OCI-LY7 (cell line): Measurements from ENCODE around the gene STEAP3.

Experiments used
- EZH2phosphoT487 ChIP-seq: fragments of 200-600 bp; sonication (generic); IDR thresholded peaks from 2 replicates; pipeline ENCODE4 v1.6.1; 2018; ENCODE audit warnings: low read depth, borderline replicate concordance, mild to moderate bottlenecking, mixed run types, antibody characterized with exemption, low read length, moderate library complexity, mixed read lengths
- TF ChIP-seq, protein P1 (sequence below): fragments of 200-600 bp; sonication (generic); conservative IDR thresholded peaks from 2 replicates; pipeline ENCODE4 v1.5.1; 2014; ENCODE audit warnings: mild to moderate bottlenecking, antibody characterized with exemption, low read length, moderate library complexity, mixed read lengths

GRCh38 chr2:119195001-119195400, 28.6 kb upstream of the STEAP3 start:
- TF ChIP-seq, protein P1, sequence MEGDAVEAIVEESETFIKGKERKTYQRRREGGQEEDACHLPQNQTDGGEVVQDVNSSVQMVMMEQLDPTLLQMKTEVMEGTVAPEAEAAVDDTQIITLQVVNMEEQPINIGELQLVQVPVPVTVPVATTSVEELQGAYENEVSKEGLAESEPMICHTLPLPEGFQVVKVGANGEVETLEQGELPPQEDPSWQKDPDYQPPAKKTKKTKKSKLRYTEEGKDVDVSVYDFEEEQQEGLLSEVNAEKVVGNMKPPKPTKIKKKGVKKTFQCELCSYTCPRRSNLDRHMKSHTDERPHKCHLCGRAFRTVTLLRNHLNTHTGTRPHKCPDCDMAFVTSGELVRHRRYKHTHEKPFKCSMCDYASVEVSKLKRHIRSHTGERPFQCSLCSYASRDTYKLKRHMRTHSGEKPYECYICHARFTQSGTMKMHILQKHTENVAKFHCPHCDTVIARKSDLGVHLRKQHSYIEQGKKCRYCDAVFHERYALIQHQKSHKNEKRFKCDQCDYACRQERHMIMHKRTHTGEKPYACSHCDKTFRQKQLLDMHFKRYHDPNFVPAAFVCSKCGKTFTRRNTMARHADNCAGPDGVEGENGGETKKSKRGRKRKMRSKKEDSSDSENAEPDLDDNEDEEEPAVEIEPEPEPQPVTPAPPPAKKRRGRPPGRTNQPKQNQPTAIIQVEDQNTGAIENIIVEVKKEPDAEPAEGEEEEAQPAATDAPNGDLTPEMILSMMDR = no peak
- TF ChIP-seq EZH2phosphoT487 = no peak
